HepG2 (cell line): ENCODE results near the gene MXRA7. TPM values are rescaled to one million over a fixed set of nuclear protein-coding genes. Genes with fewer than 3 reads are reported as not detected.

Source experiments
- GATAD1 ChIP-seq: IDR thresholded peaks from 2 replicates; pipeline ENCODE4 v1.6.1; 2016; ENCODE audit warnings: missing genetic modification reagents, missing compliant biosample characterization
- LCORL ChIP-seq, 2 experiments: fragments of 450-650 bp in 1 of 2; sonication (generic) in 1 of 2; formaldehyde crosslinking in 1 of 2; IDR thresholded peaks; 2 replicates each; pipeline versions ENCODE4 v1.5.0 to v1.6.1; 2017 to 2020; ENCODE audit warnings: antibody characterized with exemption in 1 of 2, missing genetic modification reagents in 1 of 2
- SMARCC2 ChIP-seq: fragments of 450-650 bp; IDR thresholded peaks from 2 replicates; pipeline ENCODE4 v1.6.1; 2017; ENCODE audit warnings: antibody characterized with exemption, mild to moderate bottlenecking
- ZFP36L1 ChIP-seq: sonication (generic); formaldehyde crosslinking; IDR thresholded peaks from 2 replicates; pipeline ENCODE4 v1.8.0; 2022; ENCODE audit warnings: mild to moderate bottlenecking, missing genetic modification reagents, moderate library complexity
- ZFP37 ChIP-seq: sonication (generic); formaldehyde crosslinking; IDR thresholded peaks from 2 replicates; pipeline ENCODE4 v1.4.0; 2020; ENCODE audit warnings: missing genetic modification reagents, borderline replicate concordance
- ZNF224 ChIP-seq: sonication (generic); formaldehyde crosslinking; IDR thresholded peaks from 2 replicates; pipeline ENCODE4 v1.5.0; 2020; ENCODE audit warnings: mild to moderate bottlenecking, missing genetic modification reagents
- ZNF232 ChIP-seq: sonication (generic); formaldehyde crosslinking; IDR thresholded peaks from 2 replicates; pipeline ENCODE4 v1.4.0; 2020; ENCODE audit warnings: missing genetic modification reagents, borderline replicate concordance
- ZNF432 ChIP-seq: sonication (generic); formaldehyde crosslinking; IDR thresholded peaks from 2 replicates; pipeline ENCODE4 v1.5.0; 2020; ENCODE audit warnings: missing genetic modification reagents, mild to moderate bottlenecking, borderline replicate concordance
- ZSCAN9 ChIP-seq: IDR thresholded peaks from 2 replicates; pipeline ENCODE4 v1.6.1; 2016; ENCODE audit warnings: borderline replicate concordance
- polyA plus RNA-seq, 8 experiments: library from polyadenylated mRNA; depleted of rRNA in 3 of 8; stranded (reverse) in 7 of 8; unstranded in 1 of 8; fragments of >200 nt; fragmentation: Illumina TruSeq in 4 of 8; extraction: Trizol in 4 of 8; gene quantifications; 2 replicates each; pipeline versions ENCODE4 v1.2.1 to v1.2.3, GENCODE V29; 2011 to 2016; ENCODE audit warnings: low read depth in 4 of 8, missing spikeins in 1 of 8, mixed read lengths in 1 of 8; ENCODE audit not compliant: insufficient read depth in 1 of 8
- total RNA-seq, 5 experiments: library from RNA; depleted of rRNA; stranded (reverse); fragments of >200 nt; fragmentation: Illumina TruSeq; extraction: Trizol; gene quantifications; 2 replicates each; pipeline ENCODE4 v1.2.3, GENCODE V29; 2016; ENCODE audit warnings: low read depth in 1 of 5
- TF ChIP-seq, protein P1 (sequence below): sonication (generic); formaldehyde crosslinking; IDR thresholded peaks from 2 replicates; pipeline ENCODE4 v1.4.0; 2020; ENCODE audit warnings: missing genetic modification reagents
- TF ChIP-seq, protein P2 (sequence below), 2 experiments: fragments of 450-650 bp in 1 of 2; sonication (generic) in 1 of 2; formaldehyde crosslinking; IDR thresholded peaks; 2 replicates each; pipeline versions ENCODE4 v1.5.0 to v1.8.0; 2020 to 2022; ENCODE audit warnings: mild to moderate bottlenecking in 1 of 2, missing genetic modification reagents in 1 of 2
- TF ChIP-seq, protein P3 (sequence below): sonication (generic); formaldehyde crosslinking; IDR thresholded peaks from 2 replicates; pipeline ENCODE4 v1.4.0; 2020; ENCODE audit warnings: mild to moderate bottlenecking, missing genetic modification reagents, borderline replicate concordance
- TF ChIP-seq, protein P4 (sequence below), 2 experiments: sonication (generic) in 1 of 2; formaldehyde crosslinking in 1 of 2; IDR thresholded peaks; 2 replicates each; pipeline versions ENCODE4 v1.4.0 to v1.6.1; 2018 to 2020; ENCODE audit warnings: missing genetic modification reagents in 2 of 2, borderline replicate concordance in 1 of 2, low read depth in 1 of 2, mild to moderate bottlenecking in 1 of 2, missing biosample characterization in 1 of 2
- TF ChIP-seq, protein P5 (sequence below): sonication (generic); formaldehyde crosslinking; IDR thresholded peaks from 2 replicates; pipeline ENCODE4 v1.4.0; 2020; ENCODE audit warnings: mild to moderate bottlenecking, low read depth, missing genetic modification reagents

Gene MXRA7
- total and polyA plus RNA-seq, 2 of the 13 experiments (the other 11 are each of a cell fraction or from before 2014, with no cell fraction given): 44.8 to 112 TPM

DNA sequence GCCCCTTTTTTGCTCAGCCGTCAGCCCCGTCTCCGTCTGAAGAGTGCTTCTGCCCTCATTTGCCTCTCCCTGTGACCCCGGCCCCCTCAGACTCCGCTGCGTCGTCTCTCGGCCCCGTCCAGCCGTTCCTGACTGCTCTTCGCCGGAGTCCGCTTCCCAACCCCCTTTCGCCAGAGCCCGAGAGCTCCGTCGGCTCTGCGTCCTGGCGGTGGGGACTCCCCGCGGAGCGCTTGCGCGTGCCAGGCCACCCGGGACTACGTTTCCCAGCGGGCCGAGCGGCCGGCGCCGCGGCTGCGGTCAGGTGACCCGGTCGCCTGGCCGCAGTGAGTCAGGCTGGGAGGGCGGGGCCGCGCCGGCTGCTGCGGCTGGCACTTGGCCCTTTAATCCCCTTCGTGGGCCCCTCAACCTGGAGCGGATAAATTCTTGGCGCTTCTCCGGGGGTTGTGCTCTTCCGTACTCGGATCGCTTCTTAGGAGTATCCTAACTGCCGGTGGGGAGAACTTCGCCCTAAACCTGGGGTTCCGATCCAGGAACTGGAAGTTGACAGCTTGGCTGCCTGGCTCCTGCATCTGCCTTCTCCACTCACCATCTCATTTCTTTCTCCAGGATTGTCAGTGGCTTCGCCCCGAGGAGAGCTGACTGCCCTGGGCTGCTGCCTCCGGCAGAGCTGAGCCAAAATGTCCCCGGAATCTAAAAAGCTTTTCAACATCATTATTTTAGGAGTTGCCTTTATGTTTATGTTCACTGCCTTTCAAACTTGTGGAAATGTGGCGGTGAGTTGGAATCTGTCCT lies 27.1 kb upstream of the MXRA7 start, which contains the start of gene MFSD11 (continued):
- TF ChIP-seq, protein P1, sequence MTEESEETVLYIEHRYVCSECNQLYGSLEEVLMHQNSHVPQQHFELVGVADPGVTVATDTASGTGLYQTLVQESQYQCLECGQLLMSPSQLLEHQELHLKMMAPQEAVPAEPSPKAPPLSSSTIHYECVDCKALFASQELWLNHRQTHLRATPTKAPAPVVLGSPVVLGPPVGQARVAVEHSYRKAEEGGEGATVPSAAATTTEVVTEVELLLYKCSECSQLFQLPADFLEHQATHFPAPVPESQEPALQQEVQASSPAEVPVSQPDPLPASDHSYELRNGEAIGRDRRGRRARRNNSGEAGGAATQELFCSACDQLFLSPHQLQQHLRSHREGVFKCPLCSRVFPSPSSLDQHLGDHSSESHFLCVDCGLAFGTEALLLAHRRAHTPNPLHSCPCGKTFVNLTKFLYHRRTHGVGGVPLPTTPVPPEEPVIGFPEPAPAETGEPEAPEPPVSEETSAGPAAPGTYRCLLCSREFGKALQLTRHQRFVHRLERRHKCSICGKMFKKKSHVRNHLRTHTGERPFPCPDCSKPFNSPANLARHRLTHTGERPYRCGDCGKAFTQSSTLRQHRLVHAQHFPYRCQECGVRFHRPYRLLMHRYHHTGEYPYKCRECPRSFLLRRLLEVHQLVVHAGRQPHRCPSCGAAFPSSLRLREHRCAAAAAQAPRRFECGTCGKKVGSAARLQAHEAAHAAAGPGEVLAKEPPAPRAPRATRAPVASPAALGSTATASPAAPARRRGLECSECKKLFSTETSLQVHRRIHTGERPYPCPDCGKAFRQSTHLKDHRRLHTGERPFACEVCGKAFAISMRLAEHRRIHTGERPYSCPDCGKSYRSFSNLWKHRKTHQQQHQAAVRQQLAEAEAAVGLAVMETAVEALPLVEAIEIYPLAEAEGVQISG: no peak
- TF ChIP-seq, protein P2, sequence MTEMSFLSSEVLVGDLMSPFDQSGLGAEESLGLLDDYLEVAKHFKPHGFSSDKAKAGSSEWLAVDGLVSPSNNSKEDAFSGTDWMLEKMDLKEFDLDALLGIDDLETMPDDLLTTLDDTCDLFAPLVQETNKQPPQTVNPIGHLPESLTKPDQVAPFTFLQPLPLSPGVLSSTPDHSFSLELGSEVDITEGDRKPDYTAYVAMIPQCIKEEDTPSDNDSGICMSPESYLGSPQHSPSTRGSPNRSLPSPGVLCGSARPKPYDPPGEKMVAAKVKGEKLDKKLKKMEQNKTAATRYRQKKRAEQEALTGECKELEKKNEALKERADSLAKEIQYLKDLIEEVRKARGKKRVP (CRISPR knock-in tag; IDR thresholded peaks at IDR 0.05): peak in 1 of 2 experiments; percentile 55; a peak in 2 of 4 replicates
- TF ChIP-seq ZSCAN9: no peak; the same call in none of the 2 replicates
- TF ChIP-seq, protein P3, sequence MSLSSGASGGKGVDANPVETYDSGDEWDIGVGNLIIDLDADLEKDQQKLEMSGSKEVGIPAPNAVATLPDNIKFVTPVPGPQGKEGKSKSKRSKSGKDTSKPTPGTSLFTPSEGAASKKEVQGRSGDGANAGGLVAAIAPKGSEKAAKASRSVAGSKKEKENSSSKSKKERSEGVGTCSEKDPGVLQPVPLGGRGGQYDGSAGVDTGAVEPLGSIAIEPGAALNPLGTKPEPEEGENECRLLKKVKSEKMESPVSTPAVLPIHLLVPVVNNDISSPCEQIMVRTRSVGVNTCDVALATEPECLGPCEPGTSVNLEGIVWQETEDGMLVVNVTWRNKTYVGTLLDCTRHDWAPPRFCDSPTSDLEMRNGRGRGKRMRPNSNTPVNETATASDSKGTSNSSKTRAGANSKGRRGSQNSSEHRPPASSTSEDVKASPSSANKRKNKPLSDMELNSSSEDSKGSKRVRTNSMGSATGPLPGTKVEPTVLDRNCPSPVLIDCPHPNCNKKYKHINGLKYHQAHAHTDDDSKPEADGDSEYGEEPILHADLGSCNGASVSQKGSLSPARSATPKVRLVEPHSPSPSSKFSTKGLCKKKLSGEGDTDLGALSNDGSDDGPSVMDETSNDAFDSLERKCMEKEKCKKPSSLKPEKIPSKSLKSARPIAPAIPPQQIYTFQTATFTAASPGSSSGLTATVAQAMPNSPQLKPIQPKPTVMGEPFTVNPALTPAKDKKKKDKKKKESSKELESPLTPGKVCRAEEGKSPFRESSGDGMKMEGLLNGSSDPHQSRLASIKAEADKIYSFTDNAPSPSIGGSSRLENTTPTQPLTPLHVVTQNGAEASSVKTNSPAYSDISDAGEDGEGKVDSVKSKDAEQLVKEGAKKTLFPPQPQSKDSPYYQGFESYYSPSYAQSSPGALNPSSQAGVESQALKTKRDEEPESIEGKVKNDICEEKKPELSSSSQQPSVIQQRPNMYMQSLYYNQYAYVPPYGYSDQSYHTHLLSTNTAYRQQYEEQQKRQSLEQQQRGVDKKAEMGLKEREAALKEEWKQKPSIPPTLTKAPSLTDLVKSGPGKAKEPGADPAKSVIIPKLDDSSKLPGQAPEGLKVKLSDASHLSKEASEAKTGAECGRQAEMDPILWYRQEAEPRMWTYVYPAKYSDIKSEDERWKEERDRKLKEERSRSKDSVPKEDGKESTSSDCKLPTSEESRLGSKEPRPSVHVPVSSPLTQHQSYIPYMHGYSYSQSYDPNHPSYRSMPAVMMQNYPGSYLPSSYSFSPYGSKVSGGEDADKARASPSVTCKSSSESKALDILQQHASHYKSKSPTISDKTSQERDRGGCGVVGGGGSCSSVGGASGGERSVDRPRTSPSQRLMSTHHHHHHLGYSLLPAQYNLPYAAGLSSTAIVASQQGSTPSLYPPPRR (CRISPR knock-in tag): peak; percentile 63
- TF ChIP-seq LCORL (IDR thresholded peaks at IDR 0.05): no peak
- TF ChIP-seq LCORL (CRISPR knock-in tag; IDR thresholded peaks at IDR 0.05): no peak
- TF ChIP-seq ZNF232 (CRISPR knock-in tag): no peak
- TF ChIP-seq ZNF432 (CRISPR knock-in tag): no peak
- TF ChIP-seq, protein P4, sequence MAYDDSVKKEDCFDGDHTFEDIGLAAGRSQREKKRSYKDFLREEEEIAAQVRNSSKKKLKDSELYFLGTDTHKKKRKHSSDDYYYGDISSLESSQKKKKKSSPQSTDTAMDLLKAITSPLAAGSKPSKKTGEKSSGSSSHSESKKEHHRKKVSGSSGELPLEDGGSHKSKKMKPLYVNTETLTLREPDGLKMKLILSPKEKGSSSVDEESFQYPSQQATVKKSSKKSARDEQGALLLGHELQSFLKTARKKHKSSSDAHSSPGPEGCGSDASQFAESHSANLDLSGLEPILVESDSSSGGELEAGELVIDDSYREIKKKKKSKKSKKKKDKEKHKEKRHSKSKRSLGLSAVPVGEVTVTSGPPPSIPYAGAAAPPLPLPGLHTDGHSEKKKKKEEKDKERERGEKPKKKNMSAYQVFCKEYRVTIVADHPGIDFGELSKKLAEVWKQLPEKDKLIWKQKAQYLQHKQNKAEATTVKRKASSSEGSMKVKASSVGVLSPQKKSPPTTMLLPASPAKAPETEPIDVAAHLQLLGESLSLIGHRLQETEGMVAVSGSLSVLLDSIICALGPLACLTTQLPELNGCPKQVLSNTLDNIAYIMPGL (CRISPR knock-in tag; IDR thresholded peaks at IDR 0.05; ENCODE audit: borderline replicate concordance in 1 of 2, low read depth in 1 of 2): peak; percentile 25 to 39; a peak in 1 of 4 replicates
- TF ChIP-seq ZFP37 (CRISPR knock-in tag): no peak
- TF ChIP-seq GATAD1: no peak
- TF ChIP-seq, protein P5, sequence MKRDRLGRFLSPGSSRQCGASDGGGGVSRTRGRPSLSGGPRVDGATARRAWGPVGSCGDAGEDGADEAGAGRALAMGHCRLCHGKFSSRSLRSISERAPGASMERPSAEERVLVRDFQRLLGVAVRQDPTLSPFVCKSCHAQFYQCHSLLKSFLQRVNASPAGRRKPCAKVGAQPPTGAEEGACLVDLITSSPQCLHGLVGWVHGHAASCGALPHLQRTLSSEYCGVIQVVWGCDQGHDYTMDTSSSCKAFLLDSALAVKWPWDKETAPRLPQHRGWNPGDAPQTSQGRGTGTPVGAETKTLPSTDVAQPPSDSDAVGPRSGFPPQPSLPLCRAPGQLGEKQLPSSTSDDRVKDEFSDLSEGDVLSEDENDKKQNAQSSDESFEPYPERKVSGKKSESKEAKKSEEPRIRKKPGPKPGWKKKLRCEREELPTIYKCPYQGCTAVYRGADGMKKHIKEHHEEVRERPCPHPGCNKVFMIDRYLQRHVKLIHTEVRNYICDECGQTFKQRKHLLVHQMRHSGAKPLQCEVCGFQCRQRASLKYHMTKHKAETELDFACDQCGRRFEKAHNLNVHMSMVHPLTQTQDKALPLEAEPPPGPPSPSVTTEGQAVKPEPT (CRISPR knock-in tag): 0 out of 2 replicates have a peak, but pooled peaks have one; percentile 20
- no peak for TF ChIP-seq SMARCC2
- no peak for TF ChIP-seq ZFP36L1 (CRISPR knock-in tag)
- no peak for TF ChIP-seq ZNF224 (CRISPR knock-in tag)
